HG02981 (cell line): ENCODE measurements around the gene LAMTOR5.
A peak's percentile ranks its signal among the peaks of the same experiment; 100 is the strongest.
"Not testable (repeated sequence)": the region's sequence is repeated elsewhere in the genome, so short reads cannot be mapped to it uniquely, and the experiment has no call there.

Experiments
- ATAC-seq: cut with Tn5 transposase; IDR thresholded peaks from one replicate; pipeline ENCODE4 v1.9.1; 2021; ENCODE audit warnings: mild to moderate bottlenecking, moderate library complexity; ENCODE audit not compliant: unreplicated experiment

The LAMTOR5 gene

GRCh38 chr1:110407260-110408210 is at the start of gene LAMTOR5:
TSS of gene LAMTOR5 (minus strand) at chr1:110407694. CDS start at chr1:110407620, 74 bp downstream.
- ATAC-seq: peak; percentile 91

GRCh38 chr1:110457206-110457605 is 49.7 kb upstream of the LAMTOR5 start:
- ATAC-seq: no peak

GRCh38 chr1:110455151-110455550 is 47.7 kb upstream of the LAMTOR5 start:
- no peak for ATAC-seq

GRCh38 chr1:110454328-110454727 is 46.8 kb upstream of the LAMTOR5 start:
- no peak for ATAC-seq

GRCh38 chr1:110453829-110454228 is 46.3 kb upstream of the LAMTOR5 start:
- no peak for ATAC-seq

GRCh38 chr1:110452330-110452729 is 44.8 kb upstream of the LAMTOR5 start:
- no peak for ATAC-seq

GRCh38 chr1:110450929-110451328 is 43.4 kb upstream of the LAMTOR5 start, which contains the start of gene PROK1:
TSS of gene PROK1 (plus strand) at chr1:110451149. CDS start at chr1:110451217, 68 bp downstream.
- ATAC-seq: no peak

GRCh38 chr1:110449661-110450651 is 42.5 kb upstream of the LAMTOR5 start:
- no peak for ATAC-seq

GRCh38 chr1:110444561-110444960 is 37.1 kb upstream of the LAMTOR5 start:
- ATAC-seq: no peak

- ATAC-seq: no peak
These were observed 36.0 kb upstream of the LAMTOR5 start for GRCh38 chr1:110443451-110443850.

- no peak for ATAC-seq
These were observed 34.4 kb upstream of the LAMTOR5 start for GRCh38 chr1:110441888-110442287.

- no peak for ATAC-seq
These were observed 33.4 kb upstream of the LAMTOR5 start for GRCh38 chr1:110440877-110441276.

GRCh38 chr1:110439873-110440272 is 32.4 kb upstream of the LAMTOR5 start:
- not testable (repeated sequence) for ATAC-seq

- ATAC-seq: no peak
These were observed 31.4 kb upstream of the LAMTOR5 start for GRCh38 chr1:110438893-110439292.

- ATAC-seq: not testable (repeated sequence)
These were observed 30.3 kb upstream of the LAMTOR5 start for GRCh38 chr1:110437645-110438299.

GRCh38 chr1:110436635-110437034 is 29.1 kb upstream of the LAMTOR5 start:
- no peak for ATAC-seq

- no peak for ATAC-seq
These were observed 27.5 kb upstream of the LAMTOR5 start for GRCh38 chr1:110434946-110435345.

- ATAC-seq: no peak
These were observed 26.3 kb upstream of the LAMTOR5 start for GRCh38 chr1:110433803-110434202.

GRCh38 chr1:110433213-110433612 is 25.7 kb upstream of the LAMTOR5 start:
- ATAC-seq: no peak

- ATAC-seq: no peak
These were observed 23.4 kb upstream of the LAMTOR5 start for GRCh38 chr1:110430901-110431300.

GRCh38 chr1:110430366-110430765 is 22.9 kb upstream of the LAMTOR5 start:
- ATAC-seq: no peak
